A673 (cell line): ENCODE results near the gene HNF1A.
"Not testable (repeated sequence)": the region's sequence is repeated elsewhere in the genome, so short reads cannot be mapped to it uniquely, and the experiment has no call there.

Source experiments
- EZH2 ChIP-seq: fragments of 200-600 bp; sonication (generic); IDR thresholded peaks from 2 replicates; pipeline ENCODE4 v1.6.1; 2017; ENCODE audit warnings: borderline replicate concordance, low read depth, mild to moderate bottlenecking, mixed read lengths, antibody characterized with exemption, low read length; ENCODE audit not compliant: poor library complexity, severe bottlenecking
- TF ChIP-seq, protein P1 (sequence below): fragments of 300-800, 200-600 bp; sonication (generic); conservative IDR thresholded peaks from 2 replicates; pipeline ENCODE4 v1.5.1; 2017; ENCODE audit warnings: low read depth, mild to moderate bottlenecking, antibody characterized with exemption, low read length, moderate library complexity, mixed read lengths

DNA sequence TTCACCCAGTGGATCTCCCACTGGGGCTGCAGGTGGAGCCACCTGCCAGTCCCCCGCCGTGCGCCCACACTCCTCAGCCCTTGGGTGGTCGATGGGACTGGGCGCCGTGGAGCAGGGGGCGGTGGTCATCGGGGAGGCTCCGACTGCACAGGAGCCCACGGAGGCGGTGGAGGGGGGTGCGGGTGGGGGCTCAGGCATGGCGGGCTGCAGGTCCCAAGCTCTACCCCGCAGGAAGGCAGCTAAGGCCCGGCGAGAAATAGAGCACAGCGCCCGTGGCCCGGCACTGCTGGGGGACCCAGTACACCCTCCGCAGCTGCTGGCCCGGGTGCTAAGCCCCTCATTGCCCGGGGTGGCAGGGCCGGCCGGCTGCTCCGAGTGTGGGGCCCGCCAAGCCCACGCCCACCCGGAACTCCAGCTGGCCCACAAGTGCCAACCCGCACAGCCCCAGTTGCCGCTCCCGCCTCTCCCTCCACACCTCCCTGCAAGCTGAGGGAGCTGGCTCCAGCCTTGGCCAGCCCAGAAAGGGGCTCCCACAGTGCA, 28.0 kb upstream of the HNF1A start:
- not testable (repeated sequence) for TF ChIP-seq EZH2
- TF ChIP-seq, protein P1, sequence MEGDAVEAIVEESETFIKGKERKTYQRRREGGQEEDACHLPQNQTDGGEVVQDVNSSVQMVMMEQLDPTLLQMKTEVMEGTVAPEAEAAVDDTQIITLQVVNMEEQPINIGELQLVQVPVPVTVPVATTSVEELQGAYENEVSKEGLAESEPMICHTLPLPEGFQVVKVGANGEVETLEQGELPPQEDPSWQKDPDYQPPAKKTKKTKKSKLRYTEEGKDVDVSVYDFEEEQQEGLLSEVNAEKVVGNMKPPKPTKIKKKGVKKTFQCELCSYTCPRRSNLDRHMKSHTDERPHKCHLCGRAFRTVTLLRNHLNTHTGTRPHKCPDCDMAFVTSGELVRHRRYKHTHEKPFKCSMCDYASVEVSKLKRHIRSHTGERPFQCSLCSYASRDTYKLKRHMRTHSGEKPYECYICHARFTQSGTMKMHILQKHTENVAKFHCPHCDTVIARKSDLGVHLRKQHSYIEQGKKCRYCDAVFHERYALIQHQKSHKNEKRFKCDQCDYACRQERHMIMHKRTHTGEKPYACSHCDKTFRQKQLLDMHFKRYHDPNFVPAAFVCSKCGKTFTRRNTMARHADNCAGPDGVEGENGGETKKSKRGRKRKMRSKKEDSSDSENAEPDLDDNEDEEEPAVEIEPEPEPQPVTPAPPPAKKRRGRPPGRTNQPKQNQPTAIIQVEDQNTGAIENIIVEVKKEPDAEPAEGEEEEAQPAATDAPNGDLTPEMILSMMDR, result not testable (repeated sequence)
